Inflammatory macrophage (primary cell): ENCODE results near the gene BANP.
"Not testable (repeated sequence)": the region's sequence is repeated elsewhere in the genome, so short reads cannot be mapped to it uniquely, and the experiment has no call there.

ENCODE experiments used
- DNase-seq, 2 donors: peaks; one replicate each; pipeline ENCODE4 v3.0.0-alpha.2; 2020 to 2022

BANP gene

DNA sequence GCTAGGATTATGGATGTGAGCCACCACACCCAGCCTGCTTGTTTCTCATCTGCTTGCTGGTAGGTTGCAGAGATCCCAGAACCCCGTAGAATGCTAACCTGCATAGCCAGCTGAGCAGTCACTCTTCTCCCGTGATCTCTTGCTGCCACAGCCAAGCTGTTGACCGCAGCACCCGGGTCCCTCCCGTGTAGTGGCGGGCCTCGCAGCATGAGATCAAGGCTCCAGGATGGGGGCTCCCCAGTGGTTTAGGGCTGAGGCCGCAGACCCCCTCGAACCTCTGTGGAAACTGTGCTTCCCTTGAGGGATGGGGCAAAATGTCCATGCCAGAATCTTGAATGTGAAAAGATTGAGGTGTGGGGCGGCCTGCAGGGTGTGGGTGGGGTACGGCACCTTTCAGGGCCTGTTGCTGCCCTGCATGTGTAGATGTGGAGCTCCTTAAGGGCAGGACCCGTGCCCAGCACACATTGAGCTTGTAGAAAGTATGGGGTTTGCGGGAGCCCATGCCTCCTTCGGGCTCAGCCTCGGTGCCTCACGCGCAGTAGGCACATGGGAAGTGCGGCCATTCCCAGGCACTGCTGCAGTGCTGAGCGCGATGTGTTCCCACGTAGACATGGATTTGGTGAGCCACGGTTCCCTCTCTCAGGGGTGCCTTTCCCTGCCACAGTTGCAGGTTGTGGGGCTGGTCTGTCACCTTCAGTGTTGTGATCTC, 99.9 kb downstream of the BANP start:
- no peak for DNase-seq

DNA sequence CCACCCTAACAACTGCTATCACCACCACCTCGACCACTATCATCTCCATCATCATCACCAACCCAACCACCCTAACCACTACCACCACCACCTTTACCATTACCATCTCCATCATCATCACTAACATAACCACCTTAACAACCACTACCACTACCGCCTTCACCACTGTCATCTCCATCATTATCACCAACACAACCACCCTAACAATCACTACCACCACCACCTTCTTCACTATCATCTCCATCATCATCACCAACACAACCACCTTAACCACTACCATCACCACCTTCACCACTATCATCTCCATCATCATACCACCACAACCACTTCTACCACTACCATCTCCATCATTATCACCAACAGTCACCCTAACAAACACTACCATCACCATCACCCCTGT, 101.4 kb downstream of the BANP start:
- DNase-seq: no peak

DNA sequence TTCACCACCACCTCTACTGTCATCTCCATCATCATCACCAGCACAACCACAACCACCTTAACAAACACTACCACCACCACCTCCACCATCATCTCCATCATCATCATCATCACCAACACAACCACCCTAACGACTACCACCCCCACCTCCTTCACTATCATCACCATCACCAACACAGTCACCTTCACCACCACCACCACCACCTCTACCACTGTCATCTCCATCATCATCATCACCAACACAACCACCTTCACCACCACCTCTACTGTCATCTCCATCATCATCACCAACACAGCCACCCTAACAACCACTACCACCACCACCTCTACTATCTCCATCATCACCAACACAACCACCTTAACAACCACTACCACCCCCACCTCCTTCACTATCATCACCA, 102.2 kb downstream of the BANP start:
- DNase-seq: not testable (repeated sequence)

DNA sequence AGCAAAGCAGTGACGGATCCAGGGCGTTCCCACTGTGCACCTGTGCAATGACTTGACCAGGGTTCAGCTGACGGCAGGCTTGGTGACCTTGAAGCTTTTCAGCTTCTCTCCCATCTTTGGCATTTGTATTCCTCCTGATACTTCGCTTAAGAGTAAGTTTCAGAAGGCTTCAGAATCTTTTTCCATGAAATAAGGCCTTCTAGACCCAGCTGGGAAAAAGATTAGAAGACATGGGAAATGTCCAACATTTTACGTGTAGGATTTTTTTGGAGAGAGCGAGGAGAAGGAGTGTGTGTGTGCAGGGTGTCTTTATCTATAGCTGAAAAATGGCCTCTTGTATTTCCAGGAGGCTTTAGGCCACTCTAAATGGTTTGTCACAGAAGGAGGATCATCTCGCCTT, 104.1 kb downstream of the BANP start:
- DNase-seq: no peak

DNA sequence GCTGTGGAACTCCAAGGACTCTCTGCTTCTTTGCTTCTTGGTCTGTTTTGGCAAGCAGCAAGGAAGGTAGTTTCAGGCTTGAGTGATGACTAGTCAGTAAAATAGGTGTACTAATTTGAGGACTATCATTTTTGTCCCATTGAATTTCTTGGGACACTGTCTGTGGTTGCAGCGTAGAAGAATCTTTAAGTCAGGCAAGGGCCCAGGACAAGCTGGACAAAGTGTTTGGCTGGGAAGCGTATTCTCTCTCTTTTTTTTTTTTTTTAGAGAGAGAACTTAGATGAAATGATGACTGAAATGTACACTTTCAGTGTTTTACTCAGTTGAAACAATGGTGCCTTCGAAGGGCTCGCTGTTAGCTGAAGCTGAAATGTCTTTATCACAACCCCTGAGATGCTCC, 105.0 kb downstream of the BANP start:
- no peak for DNase-seq

DNA sequence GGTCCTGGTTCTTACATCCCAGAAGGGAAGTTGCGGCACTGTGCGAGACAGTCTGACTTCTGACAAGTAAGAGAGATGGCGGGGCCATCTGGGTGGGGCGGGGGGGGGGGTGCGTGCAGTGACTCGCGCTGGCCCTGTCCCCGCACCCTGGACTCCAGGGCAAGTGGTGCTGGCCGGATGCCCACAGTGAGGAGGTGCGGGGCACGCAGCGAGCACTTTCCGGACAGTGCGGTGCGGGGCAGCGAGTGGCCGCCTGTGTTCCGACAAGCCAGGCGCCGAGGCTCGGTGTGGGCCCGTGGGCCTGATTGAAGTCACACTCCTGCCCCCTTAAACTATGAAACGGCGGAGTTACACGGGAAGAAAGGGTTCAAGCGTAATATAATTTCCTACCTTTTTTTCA, 106.4 kb downstream of the BANP start:
- no peak for DNase-seq

DNA sequence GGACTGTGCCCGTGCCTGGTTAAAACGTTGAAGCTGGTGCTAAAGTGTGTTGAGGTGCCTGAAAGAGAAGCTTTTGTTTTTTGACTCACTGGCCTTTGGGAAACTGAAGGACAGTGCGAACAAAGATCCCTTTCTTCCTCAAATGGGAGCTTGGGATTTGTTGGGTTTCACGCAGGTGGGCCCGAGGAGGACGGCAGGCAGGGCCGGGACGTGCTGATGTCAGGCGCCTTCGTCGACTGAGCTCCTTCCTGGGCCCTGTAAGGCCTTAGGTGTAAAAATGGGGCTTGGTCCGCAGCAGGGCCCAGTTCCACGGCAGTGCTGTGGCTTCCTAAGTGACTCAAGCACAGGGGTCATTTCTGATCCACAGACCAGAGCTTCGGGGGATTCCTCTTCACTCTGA, 106.9 kb downstream of the BANP start:
- DNase-seq: no peak

DNA sequence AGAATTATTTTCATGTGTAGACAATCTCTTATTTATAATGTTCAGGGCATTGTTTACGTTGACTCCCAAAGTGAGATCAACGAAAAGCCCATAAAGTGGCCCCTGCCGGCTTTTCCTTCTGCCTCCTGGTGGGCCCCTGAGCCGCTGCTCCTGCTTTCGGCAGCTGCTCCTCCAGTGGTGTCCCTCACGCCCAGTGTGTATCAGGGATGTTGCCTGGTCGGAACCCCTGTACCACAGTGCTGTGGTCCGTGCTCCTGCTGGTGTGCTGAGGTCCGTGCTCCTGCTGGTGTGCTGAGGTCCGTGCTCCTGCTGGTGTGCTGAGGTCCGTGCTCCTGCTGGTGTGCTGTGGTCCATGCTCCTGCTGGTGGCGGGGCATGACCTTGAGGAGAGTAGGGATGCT, 107.6 kb downstream of the BANP start:
- DNase-seq: no peak

DNA sequence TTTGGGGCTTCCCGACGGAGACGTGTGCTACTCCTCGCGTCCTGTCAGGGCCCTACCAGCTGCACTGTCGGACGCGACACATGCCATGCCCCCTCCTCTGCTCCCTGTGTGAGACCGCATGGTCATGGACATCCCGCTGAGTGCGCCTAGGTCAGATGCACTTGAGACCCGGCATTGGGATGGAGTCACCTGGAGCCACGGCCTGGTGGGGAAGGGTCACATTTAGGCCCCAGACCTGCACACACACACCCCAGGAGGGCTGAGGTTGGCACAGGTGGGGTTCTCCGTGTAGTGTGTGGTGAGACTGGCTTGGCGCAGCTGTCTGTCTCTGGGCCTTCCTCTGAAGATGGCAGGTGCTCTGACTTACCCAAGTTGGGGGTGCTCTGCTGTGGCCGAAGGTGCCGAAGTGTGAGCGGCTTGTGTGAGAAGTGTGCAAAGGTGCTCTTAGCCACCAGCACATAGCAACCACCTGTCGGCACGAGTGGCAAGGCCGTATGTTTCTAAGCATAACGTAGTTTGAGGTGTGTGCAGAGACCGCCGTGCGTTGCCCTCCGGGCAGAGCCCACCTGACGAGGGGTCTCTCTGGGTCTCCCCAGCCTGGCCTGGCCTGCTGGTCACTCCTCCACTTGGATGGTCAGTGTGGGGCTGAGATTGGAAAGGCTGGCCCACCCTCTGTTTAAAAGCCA, 108.6 kb downstream of the BANP start:
- DNase-seq: no peak

DNA sequence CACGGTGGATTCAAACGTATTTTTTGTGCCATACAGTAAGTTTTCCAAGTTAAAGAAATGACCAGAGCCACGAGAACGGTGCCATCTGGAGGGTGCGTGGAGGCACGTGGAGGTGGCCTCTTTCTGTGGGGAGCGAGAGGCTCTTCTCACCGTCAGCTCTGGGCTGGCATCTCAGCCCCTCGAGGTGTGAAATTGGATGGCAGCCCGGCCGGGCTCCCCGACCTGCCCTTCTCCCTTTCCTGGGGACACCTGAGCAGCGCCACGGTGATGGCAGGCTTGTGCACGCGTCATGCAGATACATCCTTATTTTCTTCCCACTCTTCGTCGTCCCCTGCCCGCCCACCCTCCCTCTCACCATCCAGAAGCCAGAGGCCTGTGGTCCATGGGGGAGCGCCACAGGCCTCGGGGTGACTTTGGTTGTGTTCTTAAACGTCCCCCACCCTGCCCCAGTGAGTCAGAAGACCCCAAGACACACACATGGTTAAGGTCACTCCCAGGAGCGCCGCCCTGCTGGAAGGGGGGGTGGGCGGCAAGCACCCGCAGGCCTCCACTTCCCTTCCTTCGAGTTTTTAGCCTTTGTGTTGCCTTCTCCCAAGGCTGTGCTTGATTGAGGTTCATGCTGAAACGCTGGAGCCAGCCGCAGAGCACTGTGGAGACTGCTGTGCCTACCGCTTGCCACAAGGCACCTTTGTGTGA, 109.4 kb downstream of the BANP start:
- no peak for DNase-seq

DNA sequence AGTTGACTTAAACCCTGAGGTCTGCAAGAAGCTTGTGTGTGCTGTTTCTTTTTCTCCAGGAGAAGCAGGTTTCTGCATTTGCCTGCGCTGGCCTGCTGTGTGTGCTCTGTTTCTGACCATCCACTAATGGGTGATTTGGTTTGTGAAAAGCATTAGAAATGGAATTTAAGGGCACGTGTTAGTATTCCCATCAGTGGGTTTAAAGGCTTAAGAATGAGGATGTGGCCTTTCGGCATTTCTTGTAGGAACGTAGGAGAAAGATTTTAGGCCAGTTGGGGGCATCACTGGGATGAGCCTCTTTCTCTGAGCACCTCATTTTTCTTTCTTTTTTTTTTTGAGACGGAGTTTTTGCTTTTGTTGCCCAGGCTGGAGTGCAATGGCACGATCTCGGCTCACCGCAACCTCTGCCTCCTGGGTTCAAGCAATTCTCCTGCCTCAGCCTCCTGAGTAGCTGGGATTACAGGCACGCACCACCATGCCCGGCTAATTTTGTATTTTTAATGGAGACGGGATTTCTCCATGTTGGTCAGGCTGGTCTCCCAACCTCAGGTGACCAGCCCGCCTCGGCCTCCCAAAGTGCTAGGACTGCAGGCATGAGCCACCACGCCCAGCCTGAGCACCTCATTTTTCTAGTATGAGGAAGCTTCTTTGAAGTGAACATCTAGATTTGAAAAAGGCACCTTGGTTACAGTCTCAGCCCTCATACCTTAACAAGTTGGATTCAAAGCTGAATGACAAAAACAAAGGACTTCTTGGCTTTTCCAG, 110.3 kb downstream of the BANP start:
- DNase-seq: no peak

DNA sequence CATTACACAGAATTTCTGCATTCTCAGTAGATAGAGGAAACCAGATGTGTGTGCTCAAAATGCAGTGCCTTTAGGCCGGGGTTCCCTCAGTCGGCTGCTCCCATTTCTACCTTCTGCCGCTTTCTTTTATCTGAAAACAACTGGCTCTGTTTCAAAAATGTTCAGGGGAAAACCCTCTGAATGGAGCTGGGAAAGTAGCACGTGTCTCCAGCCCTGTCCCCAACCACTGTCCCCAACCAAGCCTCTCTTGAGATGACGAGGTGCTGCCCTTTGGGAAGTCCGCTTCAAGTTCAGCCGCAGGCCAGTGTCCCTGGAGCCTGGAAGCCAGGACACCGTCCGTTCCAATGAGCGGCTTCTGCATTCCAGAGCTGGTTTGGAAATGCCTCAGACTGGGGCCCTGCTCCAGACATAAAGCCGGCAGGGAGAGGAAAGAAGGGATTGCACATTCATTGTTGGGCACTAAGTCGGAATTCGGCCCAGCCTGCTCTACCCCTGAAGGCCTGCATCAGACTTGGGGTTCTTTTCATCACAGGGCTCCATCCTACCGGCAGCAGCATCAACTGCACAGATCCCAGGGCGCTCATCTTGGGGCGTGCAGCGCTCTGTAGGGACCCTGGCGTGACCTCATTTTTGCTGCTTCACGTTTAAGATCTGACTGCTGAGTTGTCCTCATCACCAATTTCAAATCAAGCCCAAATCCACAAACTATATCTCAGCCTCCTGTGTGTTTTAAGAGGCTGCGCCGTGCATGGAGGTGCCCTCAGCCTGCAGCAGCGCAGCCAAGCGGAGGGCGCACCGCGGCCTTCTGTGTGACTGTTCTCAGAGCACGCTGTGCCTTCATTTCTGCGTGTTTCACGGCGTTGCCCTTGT, 111.3 kb downstream of the BANP start:
- DNase-seq: no peak

DNA sequence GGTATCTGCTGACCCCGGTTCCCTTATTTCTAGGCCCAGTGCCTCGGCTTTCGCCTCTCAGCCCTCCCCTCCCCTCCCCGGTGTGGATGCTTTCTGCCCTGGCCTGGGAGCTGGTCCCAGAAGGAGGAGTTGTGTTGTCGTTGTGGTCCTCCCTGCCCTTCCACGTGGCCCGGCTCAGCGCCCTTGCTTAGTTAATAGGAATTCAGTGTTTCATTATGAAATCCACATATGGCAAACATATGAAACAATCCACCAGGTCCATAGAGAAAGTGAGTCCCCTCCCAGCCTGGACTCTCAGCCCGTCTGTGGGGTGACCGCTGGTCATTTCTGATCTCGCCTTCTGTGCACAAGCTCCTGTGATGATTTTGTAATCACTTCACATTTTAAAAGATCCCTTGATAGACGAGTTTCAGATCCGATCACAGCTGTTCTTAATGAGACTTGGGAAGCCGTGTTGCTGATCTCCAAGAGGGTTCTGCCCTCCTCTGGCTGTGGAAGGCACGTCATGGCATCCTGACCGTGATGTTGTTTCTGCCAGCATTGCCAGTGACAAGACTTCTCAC, 112.1 kb downstream of the BANP start:
- DNase-seq: no peak

DNA sequence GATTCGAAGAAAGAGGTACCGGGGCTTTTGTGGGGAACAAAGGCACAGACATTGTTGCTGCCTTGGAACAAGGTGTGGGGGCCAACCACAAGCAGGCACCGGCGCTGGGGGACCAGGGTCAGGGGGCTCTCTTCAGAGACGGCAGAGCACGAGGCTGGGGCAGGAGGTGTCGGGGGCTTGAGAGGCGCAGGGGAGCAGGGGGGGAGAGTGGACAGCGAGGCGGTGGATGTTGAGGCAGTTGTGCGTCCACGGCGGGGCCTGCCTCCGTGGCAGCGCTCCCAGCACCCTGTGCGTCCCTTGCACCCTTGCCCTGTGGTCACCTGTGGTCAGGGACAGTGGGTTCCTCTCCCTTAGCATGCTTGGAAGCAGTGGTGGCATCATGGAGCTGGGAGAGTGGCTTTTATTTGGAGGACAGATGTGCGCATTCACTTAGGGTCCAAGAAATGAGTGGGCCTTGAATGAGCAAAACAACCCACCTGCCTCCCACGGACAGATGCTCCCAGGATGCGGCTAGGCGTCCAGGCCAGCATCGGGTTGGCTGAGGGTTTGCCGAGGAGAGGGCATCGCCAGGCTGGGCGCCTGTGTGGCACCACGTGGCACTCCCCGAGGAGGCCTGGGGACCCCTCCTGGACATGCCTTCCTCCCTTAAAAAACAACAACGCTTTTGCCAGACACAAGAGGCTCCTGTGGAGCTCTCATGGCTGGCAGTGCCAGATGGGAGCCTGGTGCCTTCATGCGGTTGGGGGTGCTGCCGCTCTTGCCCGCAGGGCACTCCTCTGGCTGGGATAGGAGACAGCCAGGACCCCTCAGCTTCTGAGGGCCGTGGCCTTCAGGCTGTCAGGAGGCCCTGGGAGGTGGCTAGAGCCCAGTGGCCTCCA, 113.0 kb downstream of the BANP start:
- no peak for DNase-seq

DNA sequence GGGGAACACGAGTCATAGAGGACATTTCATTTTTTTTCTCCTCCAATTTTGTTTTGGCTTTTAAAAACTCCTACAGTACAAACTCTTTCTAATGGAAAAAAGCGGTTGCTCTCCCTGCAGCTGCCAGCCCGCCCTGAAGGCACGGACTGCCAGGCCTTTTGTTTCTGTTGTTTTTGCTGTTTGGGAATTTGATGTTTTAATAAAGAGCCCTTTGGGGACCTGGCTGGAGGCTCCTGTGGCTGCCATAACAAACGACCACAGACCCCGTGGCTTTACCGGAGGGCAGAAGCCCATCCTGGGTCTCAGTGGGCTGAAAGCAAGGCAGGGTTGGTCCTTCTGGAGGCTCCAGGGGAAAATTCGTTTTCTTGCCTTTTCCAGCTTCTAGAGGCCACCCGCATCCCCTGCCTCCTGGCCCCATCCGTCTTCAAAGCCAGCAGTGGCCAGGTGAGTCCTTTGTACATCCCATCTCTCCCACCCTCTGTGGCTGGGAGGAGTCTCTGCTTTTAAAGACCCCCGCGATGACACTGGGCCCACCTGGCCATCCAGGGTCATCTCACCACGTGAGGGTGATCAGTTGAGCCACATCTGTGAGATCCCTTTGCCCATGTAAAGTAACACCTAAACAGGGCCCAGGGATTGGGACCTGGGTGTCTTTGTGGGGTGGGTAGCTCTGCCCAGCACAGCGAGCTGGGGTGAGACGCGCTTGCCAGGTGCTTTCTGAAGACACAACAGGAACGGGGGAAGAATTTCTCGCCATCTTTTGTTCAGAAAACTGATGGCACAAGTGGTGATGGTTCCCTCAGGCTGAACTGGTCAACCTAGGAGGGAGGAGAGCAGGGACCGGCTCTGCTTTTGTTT, 113.9 kb downstream of the BANP start:
- DNase-seq: no peak

DNA sequence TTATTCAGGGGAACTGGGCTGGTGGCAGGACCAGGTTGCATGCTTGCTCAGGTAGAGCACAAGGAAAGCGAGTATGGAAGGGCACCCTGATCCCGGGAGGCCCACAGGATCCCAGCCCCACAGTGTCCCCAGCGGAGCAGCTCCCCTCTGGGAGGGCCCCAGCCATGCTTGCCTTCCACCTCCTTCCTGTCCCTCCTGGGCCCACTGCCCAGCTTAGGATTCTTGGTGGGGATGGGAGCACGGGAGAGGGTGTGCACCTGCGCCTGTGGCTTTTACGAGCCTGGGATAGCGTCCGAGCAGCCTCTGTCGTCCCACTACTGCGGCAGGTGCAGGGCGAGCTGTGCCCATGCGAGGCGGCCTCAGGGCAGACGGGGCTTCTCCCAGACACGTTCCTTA, 114.5 kb downstream of the BANP start:
- no peak for DNase-seq

DNA sequence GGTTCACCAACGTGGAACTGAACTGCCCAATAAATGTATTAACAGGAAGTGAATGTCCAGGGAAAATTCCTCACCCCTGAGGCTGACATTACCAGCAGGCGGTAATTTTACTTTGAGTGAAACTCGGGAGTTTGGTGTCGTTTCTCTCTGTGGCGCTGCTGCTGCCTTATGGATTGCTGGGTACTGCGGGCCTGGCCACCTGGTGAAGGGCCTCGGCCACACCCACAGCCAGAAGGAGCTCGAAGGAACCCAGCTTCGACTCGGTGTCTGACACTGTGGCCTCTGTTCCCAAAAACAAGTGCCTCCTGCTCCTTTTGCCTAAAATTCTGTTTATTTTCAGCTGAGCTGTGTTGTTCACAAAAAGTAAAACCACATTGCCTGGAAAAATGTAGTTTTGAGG, 115.0 kb downstream of the BANP start:
- DNase-seq: no peak

DNA sequence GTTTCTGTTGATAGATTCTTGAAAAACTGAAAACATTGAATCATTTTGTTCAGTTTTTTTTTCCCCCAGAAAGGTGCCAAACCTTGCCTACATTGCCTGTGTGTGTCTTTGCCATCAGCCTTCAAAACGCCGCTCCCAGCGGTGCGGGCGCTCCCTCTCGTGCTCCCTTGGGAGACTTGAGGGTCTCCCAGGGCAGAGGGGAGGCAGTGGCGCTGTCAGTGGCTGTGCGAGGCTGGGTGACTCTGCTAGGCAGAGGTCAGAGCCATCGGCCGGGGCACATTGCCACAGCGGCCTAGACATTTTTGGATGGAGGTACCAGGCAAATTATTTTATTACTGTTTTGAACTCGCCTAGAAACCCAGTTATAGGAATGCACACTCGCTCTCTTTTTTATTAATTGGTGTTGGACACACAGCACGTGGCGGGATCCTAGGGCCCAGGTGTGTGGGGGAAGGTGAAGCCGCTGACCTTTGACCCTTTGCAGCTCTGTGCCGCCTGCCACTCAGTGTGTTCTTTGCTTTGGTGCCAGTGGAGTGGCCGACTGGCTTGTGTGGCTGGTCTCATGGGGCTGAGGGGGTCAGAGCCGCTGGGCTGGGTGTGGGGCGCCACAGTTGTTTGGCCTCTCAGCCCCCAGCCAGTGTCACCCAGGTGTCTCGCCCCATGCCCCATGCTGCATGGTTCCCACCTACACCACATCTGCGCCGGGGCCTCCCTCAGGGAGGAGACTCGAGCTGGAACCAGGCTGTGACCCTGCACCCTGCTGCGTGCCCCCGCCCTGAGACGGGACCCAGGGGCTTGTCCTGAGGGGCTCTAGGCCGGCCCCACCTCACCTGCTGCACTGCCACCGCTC, 115.7 kb downstream of the BANP start:
- DNase-seq: no peak
